ENCODE measurements around the gene NAA30. TPM values are rescaled to one million over a fixed set of nuclear protein-coding genes. Genes with fewer than 3 reads are reported as not detected.
A peak's percentile ranks its signal among the peaks of the same experiment; 100 is the strongest.

NAA30 gene
- polyA plus RNA-seq, 3 donors, result 2.6 to 5.5 (median 2.9) TPM

DNA sequence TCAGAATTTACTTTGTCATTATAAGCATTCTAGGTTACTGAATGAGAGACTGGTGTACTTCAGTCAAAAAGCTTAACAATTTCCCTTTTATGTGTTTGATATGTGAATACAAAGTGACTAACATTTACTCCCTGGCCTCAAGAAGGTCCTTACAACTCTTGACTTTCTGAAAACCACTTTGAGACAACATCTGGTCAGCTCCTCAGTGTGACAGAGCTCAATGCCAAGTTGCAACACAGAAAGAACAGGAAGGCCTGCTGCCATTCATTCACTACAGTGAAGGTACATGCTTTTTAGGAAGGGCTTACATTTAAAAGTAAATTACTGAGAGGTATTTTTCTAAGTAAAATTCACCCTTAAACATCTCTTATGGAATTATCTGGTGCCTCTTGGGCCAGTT lies 2.3 kb upstream of the NAA30 start:
- H3K4me3 ChIP-seq (replicated peaks in 1 of 3; ENCODE audit: low read depth in 2 of 3, low read length in 3 of 3), result no peak overlapping the region
- H3K9me3 ChIP-seq (replicated peaks in 1 of 2; ENCODE audit: control insufficient read depth in 1 of 2, insufficient read depth in 1 of 2, low read length in 2 of 2), result no peaks in the 10 kb centered on the region
- H3K9ac ChIP-seq (ENCODE audit: insufficient read depth, low read length, poor library complexity, severe bottlenecking), result no peak overlapping the region
- peaks cover 22% of the 10 kb centered on the region for H3K79me2 ChIP-seq (ENCODE audit: insufficient read depth, low read length)
- peaks cover 0 to 3% (median 1%) of the 10 kb centered on the region in 3 donors for H3K27me3 Mint-ChIP-seq (ENCODE audit: low read depth in 3 of 3)
- peaks cover 16 to 34% of the 10 kb centered on the region in 2 donors for H3K4me1 ChIP-seq (ENCODE audit: control insufficient read depth in 1 of 2, insufficient read depth in 2 of 2, low read length in 2 of 2)
- no peaks in the 10 kb centered on the region for H3K9me3 Mint-ChIP-seq
- H3K36me3 ChIP-seq (replicated peaks in 1 of 2; ENCODE audit: control insufficient read depth in 1 of 2, insufficient read depth in 2 of 2, low read length in 2 of 2), result no peaks in the 10 kb centered on the region
- peaks cover 9% of the 10 kb centered on the region for H4K20me1 ChIP-seq (ENCODE audit: insufficient read depth, low read length)
- intact Hi-C loops (cut with micrococcal nuclease), result no loop called here
- no peaks in the 10 kb centered on the region for H3K27me3 ChIP-seq (ENCODE audit: control insufficient read depth in 2 of 2, insufficient read depth in 2 of 2, low read length in 2 of 2)
- peak overlapping the region in 1 of 7 donors; percentile 43 for H3K27ac Mint-ChIP-seq
- no peak overlapping the region for H3K4me2 ChIP-seq (replicated peaks; ENCODE audit: extremely low read depth, low read length, poor library complexity, severe bottlenecking)
- DNase-seq, result no peak
- H3K36me3 Mint-ChIP-seq, result no peaks in the 10 kb centered on the region
- H3K4me3 Mint-ChIP-seq, result no peak overlapping the region
- H3K27ac ChIP-seq (ENCODE audit: low read depth in 1 of 2, low read length in 2 of 2), result no peak overlapping the region
- TF ChIP-seq, protein P1, sequence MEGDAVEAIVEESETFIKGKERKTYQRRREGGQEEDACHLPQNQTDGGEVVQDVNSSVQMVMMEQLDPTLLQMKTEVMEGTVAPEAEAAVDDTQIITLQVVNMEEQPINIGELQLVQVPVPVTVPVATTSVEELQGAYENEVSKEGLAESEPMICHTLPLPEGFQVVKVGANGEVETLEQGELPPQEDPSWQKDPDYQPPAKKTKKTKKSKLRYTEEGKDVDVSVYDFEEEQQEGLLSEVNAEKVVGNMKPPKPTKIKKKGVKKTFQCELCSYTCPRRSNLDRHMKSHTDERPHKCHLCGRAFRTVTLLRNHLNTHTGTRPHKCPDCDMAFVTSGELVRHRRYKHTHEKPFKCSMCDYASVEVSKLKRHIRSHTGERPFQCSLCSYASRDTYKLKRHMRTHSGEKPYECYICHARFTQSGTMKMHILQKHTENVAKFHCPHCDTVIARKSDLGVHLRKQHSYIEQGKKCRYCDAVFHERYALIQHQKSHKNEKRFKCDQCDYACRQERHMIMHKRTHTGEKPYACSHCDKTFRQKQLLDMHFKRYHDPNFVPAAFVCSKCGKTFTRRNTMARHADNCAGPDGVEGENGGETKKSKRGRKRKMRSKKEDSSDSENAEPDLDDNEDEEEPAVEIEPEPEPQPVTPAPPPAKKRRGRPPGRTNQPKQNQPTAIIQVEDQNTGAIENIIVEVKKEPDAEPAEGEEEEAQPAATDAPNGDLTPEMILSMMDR (IDR thresholded peaks at IDR 0.05), result no peak
- H3K4me1 Mint-ChIP-seq, result peaks cover 33% of the 10 kb centered on the region
- H2AFZ ChIP-seq (ENCODE audit: insufficient read depth, low read depth, low read length, poor library complexity, severe bottlenecking), result peak overlapping the region; percentile 35

DNA sequence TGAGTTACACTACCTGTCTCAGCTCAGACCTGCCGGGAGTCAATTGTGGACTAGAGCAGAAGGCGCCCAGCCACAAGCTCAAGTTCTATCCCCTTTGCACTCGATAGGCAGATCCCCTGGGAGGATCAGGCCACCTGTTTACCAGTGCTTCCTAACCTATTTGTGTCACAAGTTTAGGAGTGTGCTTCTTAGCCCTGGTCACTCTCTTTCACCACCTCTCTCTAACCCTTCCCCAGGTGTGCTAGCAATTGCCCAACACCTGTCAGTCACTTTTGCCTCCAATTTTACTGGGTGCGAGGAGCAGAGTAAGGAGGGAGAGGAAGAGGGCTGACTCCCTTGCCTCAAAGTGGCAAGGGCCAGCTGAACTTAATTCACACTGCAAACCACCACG lies 745 bp upstream of the NAA30 start:
- Mint-ChIP-seq H3K27ac (peak overlapping the region; percentile 13 to 93 (median 86)), H3K36me3 (peaks cover 0 to 3% of the 10 kb centered on the region in 2 donors), H3K4me1 (peaks cover 41% of the 10 kb centered on the region), H3K9me3 (no peaks in the 10 kb centered on the region), H3K27me3 (ENCODE audit: low read depth in 3 of 3) (no peaks in the 10 kb centered on the region), H3K4me3 (peak overlapping the region; percentile 94 to 96)
- Histone ChIP-seq H3K4me2 (replicated peaks; ENCODE audit: extremely low read depth, low read length, poor library complexity, severe bottlenecking) (peak overlapping the region; percentile 93), H4K20me1 (ENCODE audit: insufficient read depth, low read length) (peaks cover 20% of the 10 kb centered on the region), H3K4me1 (ENCODE audit: control insufficient read depth in 1 of 2, insufficient read depth in 2 of 2, low read length in 2 of 2) (peaks cover 16 to 30% of the 10 kb centered on the region in 2 donors), H3K9me3 (replicated peaks in 1 of 2; ENCODE audit: control insufficient read depth in 1 of 2, insufficient read depth in 1 of 2, low read length in 2 of 2) (no peaks in the 10 kb centered on the region), H3K27ac (ENCODE audit: low read depth in 1 of 2, low read length in 2 of 2) (peak overlapping the region; percentile 32 to 70), H3K4me3 (replicated peaks in 1 of 3; ENCODE audit: low read depth in 2 of 3, low read length in 3 of 3) (peak overlapping the region; percentile 85 to 90 (median 89)), H3K36me3 (replicated peaks in 1 of 2; ENCODE audit: control insufficient read depth in 1 of 2, insufficient read depth in 2 of 2, low read length in 2 of 2) (no peaks in the 10 kb centered on the region), H3K9ac (ENCODE audit: insufficient read depth, low read length, poor library complexity, severe bottlenecking) (peak overlapping the region; percentile 82), H3K27me3 (ENCODE audit: control insufficient read depth in 2 of 2, insufficient read depth in 2 of 2, low read length in 2 of 2) (no peaks in the 10 kb centered on the region), H2AFZ (ENCODE audit: insufficient read depth, low read depth, low read length, poor library complexity, severe bottlenecking) (peak overlapping the region; percentile 95), H3K79me2 (ENCODE audit: insufficient read depth, low read length) (peaks cover 27% of the 10 kb centered on the region)
- WGBS (ENCODE audit: insufficient coverage), result 45% methylated on average over 4 of the region's 5 CpGs
- DNase-seq, result no peak
- intact Hi-C loops (cut with micrococcal nuclease), result no loop called here
- TF ChIP-seq, protein P1 (IDR thresholded peaks at IDR 0.05), result no peak

Measured in CD14-positive monocyte (primary cell).